ENCODE measurements around the gene RNU5D-1.

RNU5D-1 gene

GRCh38 chr1:44689447-44689765 lies 41.6 kb downstream of the RNU5D-1 start:
- FAIRE-seq = no peak
- TF ChIP-seq, protein P1, sequence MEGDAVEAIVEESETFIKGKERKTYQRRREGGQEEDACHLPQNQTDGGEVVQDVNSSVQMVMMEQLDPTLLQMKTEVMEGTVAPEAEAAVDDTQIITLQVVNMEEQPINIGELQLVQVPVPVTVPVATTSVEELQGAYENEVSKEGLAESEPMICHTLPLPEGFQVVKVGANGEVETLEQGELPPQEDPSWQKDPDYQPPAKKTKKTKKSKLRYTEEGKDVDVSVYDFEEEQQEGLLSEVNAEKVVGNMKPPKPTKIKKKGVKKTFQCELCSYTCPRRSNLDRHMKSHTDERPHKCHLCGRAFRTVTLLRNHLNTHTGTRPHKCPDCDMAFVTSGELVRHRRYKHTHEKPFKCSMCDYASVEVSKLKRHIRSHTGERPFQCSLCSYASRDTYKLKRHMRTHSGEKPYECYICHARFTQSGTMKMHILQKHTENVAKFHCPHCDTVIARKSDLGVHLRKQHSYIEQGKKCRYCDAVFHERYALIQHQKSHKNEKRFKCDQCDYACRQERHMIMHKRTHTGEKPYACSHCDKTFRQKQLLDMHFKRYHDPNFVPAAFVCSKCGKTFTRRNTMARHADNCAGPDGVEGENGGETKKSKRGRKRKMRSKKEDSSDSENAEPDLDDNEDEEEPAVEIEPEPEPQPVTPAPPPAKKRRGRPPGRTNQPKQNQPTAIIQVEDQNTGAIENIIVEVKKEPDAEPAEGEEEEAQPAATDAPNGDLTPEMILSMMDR (IDR thresholded peaks at IDR 0.05; ENCODE audit: insufficient read depth, missing control alignments) = no peak

DNA sequence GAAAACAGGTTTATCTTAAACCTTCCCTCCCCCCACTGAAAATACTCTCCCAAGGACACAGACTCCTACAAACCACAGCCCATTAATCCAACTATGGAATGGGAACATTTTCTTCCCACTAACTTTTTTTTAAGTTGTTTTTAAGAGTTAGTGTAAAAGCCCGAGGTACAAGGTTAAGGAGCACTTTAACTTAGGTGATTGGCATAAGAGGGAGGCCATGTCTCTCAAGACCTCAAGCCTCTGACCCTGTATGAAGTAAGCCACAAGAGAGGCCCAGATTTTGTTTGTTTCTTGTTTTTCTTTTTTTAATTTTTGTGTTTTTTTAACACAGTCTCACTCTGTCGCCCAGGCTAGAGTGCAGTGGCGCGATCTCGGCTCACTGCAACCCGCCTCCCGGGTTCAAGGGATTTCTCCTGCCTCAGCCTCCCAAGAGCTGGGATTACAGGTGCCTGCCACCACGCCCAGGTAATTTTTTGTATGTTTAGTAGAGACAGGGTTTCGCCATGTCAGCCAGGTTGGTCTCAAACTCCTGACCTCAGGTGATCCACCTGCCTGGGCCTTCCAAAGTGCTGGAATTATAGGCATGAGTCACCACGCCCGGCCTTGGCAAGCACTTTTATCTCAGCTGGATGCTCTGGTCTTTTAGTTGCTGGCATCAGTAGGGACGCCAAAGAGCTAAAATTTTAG lies 42.1 kb downstream of the RNU5D-1 start:
- DNase-seq (ENCODE audit: insufficient read length, low spot score) = no peak
- TF ChIP-seq, protein P1 (IDR thresholded peaks at IDR 0.05; ENCODE audit: insufficient read depth, missing control alignments) = no peak
- no peak for FAIRE-seq

More at GRCh38 chr1:44689447-44689765, 41.6 kb downstream of the RNU5D-1 start:
- DNase-seq (ENCODE audit: insufficient read length, low spot score) = no peak

DNA sequence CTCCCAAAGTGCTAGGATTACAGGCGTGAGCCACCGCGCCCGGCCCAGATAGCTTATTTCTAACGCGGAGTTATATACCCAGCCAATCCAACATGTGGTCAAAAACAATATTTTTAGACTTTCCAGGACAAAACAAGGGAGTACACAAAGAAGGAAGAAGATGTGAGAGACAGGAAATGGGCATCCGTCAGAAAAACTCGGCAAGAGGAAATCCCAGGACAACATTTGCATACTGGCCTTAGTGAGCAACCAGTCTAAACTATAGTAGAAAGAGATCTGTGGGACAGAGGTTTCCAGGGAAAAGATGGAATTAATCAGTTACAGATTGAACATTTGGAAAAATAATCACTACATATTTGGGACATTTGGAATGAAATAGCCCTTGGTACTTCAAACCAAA lies 45.1 kb downstream of the RNU5D-1 start:
- DNase-seq (ENCODE audit: insufficient read length, low spot score) = no peak
- no peak for FAIRE-seq
- TF ChIP-seq, protein P1 (IDR thresholded peaks at IDR 0.05; ENCODE audit: insufficient read depth, missing control alignments) = no peak

GRCh38 chr1:44685218-44685617 lies 45.8 kb downstream of the RNU5D-1 start:
- TF ChIP-seq, protein P1 (IDR thresholded peaks at IDR 0.05; ENCODE audit: insufficient read depth, missing control alignments) = no peak
- no peak for DNase-seq (ENCODE audit: insufficient read length, low spot score)
- FAIRE-seq = no peak

GRCh38 chr1:44684525-44684924 lies 46.4 kb downstream of the RNU5D-1 start:
- DNase-seq (ENCODE audit: insufficient read length, low spot score) (no peak), FAIRE-seq (no peak)
- TF ChIP-seq, protein P1 (IDR thresholded peaks at IDR 0.05; ENCODE audit: insufficient read depth, missing control alignments) = no peak

DNA sequence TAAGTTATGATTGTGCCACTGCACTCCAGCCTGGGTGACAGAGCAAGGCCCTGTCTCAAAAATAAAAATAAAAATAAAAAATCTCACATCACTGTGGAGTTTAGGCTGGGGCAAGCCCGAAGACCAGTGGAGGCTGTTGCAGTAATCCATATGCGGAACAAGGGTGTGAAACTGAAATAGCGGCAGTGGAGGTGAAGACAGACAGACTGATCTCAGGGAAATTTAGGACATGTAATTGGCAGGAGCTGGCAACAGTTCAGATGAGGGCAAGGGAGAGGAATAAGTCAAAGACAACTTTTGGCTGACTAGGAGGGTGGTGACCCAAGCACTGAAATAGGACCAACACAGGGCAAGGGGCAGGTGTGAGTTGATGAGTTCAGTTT lies 48.1 kb downstream of the RNU5D-1 start:
- FAIRE-seq = no peak
- DNase-seq (ENCODE audit: insufficient read length, low spot score) = no peak
- TF ChIP-seq, protein P1 (IDR thresholded peaks at IDR 0.05; ENCODE audit: insufficient read depth, missing control alignments) = no peak

Measured in D721Med (cell line).